HG02852 (cell line): ENCODE results near the gene CRACR2B.

Experiments used
- ATAC-seq: cut with Tn5 transposase; IDR thresholded peaks from one replicate; pipeline ENCODE4 v1.9.1; 2021; ENCODE audit warnings: mild to moderate bottlenecking, moderate library complexity; ENCODE audit not compliant: unreplicated experiment

The CRACR2B gene

DNA sequence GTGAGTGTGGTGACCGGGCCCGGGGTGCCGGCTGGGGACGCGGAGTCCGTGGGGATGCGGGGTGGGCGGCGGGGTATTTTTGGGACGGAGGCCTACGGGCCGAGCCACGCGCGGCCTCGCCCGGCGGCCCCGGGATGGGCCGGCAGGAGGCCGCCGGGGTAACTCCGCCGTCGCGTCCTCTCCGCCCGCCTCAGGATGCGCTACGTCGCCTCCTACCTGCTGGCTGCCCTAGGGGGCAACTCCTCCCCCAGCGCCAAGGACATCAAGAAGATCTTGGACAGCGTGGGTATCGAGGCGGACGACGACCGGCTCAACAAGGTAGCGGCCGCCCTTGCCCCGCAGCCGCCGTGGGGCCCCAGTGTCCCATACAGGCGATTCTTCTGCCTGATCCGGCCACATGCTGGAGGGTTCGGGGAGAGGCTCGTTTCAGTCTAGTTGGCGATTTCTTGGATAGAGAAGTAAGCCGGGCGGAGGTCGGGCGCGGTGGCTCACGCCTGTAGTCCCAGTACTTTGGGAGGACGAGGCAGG lies 17.6 kb upstream of the CRACR2B start:
- ATAC-seq = peak; percentile 11

DNA sequence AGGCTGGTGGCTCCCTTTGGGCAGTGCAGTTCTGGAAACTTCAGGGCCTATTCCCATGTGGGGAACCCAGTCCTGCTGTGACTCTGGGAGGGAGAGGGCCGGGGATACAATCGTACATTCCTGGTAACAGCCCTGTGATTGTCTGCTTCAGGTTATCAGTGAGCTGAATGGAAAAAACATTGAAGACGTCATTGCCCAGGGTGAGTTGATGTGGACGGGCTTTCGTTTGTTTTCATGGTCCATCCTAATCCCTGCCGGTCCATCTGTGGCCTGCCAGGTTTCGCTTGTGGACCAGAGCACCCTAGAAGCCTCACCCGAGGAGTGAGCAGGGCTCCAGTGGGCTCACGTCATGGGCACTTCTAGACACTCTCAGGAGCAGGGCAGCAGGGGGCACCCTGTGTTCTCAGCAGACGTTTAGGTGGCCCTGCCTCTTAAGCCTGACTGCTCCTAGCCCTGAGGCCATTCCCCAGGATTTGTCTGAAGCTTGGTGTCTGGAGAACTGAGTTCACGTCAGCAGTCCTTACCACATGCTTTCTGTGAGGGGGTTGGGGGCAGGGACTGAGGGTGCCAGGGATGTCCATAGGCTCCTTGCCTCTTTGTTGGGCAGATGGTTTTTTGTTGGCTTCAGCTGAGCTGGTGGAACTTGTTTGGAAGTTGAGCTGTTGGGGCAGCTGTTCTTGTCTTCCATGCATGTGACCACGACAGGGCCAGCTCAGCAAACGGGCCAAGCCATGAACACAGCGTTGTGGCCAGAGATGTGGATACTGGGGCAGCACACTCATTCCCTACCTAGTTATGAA lies 16.1 kb upstream of the CRACR2B start:
- no peak for ATAC-seq

DNA sequence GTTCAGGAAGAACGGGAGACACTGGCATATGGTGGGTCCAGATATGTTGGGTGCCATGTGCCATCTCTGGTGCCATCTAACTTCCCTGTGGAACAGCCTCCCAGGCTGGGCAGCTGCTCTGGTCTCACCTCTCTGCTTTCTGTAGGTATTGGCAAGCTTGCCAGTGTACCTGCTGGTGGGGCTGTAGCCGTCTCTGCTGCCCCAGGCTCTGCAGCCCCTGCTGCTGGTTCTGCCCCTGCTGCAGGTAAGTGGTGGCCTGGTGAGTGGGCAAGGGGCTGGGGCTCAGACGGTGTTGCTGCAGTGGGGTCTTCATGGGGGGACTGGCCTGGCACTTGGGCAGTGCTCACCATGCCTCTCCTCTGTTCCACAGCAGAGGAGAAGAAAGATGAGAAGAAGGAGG lies 15.3 kb upstream of the CRACR2B start:
- ATAC-seq = no peak

DNA sequence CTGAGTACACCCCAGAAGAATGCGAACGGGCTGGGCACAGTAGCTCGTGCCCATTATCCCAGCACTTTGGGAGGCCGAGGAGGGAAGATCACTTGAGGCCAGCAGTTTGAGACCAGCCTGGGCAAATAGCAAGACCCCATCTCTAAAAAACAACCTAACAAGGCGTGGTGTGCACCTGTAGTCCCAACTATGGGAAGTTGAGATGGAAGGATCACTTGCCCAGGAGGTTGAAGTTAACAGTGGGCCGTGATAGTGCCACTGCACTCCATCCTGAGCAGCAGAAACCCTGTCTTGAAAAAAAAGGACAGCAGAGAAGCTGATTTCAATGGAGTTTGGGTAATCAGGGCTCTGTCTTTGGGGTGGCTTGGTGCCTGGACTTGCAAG lies 14.7 kb upstream of the CRACR2B start:
- no peak for ATAC-seq

DNA sequence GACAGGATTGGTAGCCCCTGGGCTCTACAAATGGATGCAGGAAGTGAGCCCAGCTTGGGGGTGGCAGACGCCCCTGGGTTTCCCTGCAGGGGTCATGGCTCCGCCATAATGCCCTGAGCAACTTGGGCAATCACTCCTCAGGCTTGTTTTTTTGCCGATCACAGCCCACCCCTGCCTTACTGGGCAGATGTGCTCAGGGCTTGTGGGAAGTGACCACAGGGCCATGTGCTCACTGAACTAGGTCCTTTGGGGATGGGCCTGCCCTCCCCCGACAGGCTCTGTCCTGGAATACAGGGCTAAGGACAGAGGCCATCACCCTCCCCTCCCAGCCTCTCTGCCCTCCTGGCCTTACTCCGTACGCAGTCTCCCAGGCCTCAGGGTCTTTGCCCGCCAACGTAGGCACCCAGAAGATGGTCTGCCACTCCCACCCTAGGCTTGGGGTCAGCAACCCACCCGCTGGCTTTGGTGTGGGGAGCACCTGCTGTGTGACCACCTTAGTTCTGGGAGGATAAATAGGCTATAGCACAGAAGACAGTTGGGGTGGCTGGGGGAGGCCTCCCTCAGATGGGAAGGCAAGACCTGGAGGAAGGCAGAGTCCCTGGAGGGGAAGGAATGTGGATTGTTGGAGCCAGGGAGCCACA lies 14.1 kb upstream of the CRACR2B start:
- ATAC-seq = no peak

DNA sequence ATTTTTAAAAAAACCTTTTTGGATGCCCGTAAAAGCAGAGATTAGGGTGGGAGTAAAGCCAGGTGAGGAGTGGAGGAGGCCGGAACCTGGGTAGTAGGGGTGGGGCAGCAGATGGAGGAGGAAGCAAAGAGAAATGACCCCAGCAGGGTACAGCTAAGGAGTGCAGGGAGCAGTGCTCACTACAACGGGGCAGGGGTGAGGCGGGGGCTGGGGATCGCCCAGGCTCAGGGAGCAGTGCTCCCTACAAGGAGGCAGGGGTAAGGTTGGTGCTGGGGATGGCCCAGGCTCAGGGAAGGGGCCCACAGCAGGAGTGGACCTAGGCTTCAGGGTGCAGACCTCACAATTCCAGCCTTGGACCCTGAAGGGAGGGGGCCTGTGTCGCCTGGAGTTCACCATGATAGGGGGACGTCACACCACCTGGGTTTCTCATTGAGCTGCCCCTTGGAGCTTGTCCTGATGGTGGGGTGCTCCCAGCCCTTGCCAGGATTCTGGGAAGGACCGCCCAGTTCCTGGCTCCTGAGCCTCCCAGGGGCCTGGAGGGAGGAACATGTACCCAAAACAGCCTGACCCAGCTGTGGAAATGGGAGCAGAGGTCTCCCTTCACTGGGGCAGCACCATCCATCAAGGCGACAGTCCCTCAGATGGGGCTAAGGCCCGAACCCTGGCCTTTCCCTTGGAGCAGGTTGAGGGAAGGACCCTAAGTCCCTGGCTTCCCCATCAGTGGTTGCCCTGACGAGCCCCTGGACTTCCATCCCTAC lies 11.9 kb upstream of the CRACR2B start:
- ATAC-seq = no peak

DNA sequence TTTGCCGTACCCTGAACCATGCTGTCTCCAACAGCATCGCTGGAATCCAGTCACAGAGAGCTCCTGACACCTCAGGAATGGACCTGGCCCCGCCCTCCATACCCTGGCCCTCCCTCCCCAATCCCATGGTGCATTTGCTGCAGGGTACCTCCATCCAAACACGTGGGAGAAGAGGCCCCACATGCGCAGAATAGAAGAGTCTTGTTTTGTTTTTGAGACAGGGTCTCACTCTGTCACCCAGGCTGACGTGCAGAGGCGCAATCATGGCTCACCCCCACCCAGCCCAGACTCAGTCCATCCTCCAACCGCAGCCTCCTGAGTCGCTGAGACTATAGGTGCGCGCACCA lies 11.3 kb upstream of the CRACR2B start:
- ATAC-seq = no peak

DNA sequence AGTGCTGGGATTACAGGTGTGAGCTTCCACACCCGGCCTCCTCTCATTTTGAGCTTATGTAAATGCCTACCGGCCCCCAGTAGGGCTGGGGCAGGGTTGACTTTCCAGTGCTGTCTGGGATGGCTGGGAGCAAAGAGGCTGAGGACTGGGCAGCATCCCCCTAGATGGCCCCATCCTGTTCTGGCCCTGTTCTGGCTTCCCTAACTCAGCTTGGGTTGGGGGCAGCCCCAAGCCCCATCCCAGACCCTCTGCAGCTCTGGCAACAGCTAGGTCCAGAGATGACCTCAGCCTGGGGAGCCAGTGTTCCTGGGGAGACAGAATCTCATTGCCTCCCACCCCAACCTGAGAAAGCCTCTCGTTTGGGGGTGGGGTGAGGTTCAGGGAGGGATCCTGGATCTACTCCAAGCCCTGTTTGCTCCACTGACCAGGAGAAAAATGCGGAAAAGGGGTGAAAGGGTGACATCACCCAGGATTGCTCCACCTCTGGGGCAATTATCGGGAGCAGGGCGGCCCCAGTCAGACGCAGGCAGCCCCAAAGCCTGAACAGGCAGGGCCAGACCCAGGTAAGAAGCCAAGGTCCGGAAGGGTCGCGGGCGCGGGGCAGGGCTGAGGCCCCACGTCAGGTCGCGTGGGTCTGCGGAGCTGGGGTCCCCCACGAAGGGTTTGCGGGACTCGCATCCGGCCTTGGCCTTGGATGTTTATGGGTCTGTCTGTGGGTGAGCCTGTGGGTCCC lies 9.2 kb upstream of the CRACR2B start, which contains the start of gene PNPLA2:
Gene PNPLA2 (plus strand): TSS at position 519 of the 733 bp plus-strand sequence. CDS start 805 bp downstream, outside the sequence.
- ATAC-seq = no peak

DNA sequence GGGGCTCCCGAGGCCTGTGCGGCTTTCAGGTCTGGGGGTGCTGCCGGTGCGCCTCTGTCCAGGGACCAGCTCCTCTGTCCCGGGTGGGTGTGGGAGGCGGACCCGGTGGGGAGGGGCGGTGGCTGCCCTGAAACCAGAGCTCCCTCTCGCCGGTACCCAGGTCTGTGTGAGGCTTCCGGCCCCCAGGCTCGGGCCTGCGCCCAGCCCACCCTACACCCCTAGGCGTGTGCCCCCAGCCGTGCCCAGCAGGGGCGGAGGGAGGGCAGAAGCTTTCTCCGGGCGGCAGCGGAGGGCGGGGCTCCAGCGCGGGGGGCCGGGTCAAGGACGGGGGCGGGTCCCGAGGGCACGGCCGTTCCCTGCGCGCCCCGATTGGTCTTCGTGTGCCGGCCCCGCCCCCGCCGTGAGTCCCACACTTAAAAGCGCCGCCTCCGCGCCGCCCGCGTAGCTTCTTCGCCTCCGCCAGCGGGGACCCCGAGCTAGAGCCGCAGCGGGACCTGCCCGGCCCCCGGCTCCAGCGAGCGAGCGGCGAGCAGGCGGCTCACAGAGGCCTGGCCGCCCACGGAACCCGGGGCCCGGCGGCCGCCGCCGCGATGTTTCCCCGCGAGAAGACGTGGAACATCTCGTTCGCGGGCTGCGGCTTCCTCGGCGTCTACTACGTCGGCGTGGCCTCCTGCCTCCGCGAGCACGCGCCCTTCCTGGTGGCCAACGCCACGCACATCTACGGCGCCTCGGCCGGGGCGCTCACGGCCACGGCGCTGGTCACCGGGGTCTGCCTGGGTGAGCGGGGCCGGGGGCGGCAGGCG lies 8.4 kb upstream of the CRACR2B start:
- ATAC-seq = peak; percentile 72

DNA sequence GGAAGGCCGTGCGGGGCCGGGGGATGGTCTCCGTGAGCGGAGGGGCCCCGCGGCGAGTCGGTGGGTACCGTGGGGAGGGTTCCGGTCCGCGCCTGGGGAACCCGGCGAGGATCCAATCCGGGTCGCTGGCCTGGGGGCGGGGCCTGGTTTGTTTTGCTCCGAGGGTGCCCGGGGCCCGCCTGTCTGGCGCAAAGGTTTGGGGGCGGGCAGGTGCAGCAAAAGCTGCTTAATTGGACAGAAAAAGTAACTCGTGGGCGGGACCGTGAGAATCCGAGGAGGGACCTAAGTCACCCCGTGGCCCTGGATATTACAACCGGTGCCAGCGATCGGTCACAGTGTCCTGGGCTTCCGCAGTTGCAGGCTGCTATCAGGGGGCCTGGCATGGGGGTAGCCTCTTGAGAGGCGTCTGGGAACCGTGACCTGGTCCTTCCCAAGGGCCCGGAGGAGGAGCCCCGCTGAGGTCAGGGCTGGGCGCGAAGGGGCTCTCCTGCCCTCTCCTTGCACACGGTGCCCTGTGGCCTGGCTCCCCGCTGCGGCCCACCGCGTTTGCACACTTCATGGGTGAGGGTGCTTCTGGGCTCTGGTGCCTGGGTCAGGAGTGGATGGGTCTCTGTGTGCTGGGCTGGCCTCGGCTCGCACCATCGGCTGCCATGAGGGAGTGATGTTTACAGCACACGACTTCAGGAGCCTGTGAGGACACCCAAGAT lies 7.6 kb upstream of the CRACR2B start:
- ATAC-seq = peak; percentile 60

DNA sequence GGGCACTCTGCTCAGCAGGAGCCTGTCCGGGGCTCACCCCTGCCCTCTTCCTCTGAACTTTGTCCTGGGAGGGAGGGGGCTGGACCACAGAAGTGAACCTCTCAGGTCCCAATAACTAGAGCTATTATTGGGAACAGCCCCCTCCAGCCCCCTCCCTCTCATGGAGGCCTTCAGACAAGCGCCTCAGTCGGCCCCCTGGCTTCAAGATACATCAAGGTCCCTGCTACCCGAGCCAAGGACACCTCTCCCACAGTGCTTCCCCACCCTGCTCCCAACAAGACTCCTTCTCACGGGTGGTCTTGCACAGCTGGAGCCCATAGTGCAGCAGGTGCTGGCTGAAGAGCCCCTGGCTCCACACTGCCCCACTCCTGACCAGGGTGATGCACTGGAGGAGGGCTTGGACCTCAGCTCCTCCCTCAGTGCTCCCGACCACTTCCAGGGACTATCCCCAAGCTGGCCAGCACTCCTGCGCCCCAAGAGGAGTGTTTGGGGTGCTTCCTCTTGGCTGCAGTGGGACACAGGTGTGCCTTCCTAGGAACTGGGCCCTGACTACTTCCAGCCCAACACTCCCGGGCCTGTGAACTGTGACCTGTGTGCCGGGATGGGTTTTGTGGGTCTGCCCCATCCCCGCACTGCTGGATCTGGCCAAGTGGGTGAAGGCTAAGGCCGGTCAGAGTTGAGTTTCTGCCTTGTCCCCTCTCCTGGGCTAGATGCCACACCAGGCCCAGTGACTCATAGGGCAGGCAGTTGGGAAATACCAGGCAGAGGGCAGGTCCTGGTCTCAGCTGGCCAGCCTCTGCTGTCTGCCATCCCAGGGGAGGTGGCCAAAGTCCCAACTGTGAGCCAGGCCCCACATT lies 6.8 kb upstream of the CRACR2B start:
- no peak for ATAC-seq

DNA sequence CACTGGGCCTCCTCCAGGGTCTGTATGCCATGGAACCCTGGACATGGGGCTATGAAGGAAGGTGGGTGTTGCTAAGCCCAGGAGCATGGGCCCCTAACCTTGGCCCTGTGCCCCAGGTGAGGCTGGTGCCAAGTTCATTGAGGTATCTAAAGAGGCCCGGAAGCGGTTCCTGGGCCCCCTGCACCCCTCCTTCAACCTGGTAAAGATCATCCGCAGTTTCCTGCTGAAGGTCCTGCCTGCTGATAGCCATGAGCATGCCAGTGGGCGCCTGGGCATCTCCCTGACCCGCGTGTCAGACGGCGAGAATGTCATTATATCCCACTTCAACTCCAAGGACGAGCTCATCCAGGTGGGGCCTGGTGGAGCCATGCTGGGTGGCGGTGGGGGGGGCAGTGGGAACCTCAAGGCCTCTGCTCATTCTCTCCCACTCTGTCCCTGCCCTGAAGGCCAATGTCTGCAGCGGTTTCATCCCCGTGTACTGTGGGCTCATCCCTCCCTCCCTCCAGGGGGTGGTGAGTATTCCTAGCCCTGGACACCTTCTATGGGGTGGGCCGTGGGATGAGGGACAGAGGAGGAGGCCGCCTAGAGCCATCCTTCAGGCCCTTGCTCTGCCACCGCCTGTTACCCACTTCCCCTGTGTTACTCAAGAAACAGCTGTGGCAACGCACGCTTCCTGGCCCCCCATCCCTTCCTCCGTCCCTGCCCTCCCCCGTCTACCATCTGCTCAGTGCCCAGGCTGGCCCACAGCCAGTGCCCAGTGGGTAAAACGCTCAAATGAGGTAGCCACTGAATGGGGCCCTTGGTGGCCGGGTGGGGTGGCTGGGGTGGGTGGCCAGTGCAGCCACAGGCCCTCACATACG lies 6.0 kb upstream of the CRACR2B start:
- ATAC-seq = no peak

DNA sequence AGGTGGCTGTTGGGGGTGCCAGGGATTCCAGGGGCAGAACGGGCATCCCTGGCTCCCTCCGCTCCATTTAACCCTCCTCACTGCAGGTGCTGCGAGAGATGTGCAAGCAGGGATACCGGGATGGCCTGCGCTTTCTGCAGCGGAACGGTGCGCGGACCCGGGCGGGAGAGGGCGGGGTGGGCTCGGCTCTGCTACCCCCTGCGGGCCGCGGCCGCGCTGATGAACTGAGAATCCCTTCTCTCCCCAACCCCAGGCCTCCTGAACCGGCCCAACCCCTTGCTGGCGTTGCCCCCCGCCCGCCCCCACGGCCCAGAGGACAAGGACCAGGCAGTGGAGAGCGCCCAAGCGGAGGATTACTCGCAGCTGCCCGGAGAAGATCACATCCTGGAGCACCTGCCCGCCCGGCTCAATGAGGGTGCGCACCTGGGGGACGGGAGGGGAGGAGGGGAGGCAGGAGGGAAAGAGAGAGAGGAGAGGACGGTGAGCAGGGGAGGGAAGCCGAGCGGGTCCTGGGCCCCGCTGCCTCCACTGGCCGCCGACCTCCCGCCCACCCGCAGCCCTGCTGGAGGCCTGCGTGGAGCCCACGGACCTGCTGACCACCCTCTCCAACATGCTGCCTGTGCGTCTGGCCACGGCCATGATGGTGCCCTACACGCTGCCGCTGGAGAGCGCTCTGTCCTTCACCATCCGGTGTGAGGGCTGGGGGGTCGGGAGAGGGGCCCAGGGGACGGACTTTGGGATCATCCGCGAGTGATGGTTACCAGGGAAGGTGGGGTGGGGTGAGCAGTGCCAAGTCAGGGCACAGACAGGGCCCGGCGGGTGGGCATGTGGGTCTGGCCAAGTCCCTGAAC lies 4.1 kb upstream of the CRACR2B start:
- ATAC-seq = no peak

DNA sequence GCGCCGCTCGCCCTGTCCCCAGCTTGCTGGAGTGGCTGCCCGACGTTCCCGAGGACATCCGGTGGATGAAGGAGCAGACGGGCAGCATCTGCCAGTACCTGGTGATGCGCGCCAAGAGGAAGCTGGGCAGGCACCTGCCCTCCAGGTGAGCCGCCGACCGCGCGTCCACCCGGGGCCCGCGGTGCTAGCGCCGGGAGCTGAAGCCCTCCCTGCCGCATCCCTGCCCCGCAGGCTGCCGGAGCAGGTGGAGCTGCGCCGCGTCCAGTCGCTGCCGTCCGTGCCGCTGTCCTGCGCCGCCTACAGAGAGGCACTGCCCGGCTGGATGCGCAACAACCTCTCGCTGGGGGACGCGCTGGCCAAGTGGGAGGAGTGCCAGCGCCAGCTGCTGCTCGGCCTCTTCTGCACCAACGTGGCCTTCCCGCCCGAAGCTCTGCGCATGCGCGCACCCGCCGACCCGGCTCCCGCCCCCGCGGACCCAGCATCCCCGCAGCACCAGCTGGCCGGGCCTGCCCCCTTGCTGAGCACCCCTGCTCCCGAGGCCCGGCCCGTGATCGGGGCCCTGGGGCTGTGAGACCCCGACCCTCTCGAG lies 3.3 kb upstream of the CRACR2B start:
- ATAC-seq = no peak

DNA sequence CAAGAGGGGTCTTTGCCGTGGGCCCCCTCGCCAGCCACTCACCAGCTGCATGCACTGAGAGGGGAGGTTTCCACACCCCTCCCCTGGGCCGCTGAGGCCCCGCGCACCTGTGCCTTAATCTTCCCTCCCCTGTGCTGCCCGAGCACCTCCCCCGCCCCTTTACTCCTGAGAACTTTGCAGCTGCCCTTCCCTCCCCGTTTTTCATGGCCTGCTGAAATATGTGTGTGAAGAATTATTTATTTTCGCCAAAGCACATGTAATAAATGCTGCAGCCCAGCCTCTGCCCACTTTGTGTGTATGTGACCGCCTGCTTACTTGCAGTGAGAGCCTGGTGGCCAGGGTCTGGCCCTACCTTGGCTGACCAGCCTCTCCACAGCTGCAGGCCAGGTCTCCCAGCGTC lies 2.8 kb upstream of the CRACR2B start:
- no peak for ATAC-seq
